NCI-H460 (cell line): ENCODE results near the gene CACNA2D3. TPM values are rescaled to one million over a fixed set of nuclear protein-coding genes. Genes with fewer than 3 reads are reported as not detected.

Experiments used
- DNase-seq: peaks from one replicate; pipeline ENCODE4 v3.0.0-alpha.2; 2016; ENCODE audit warnings: low read depth; ENCODE audit errors: extremely low read depth
- total RNA-seq: library from RNA; depleted of rRNA; stranded (reverse); fragments of >200 nt; shearing (Covaris generic); gene quantifications from 2 replicates; pipeline ENCODE4 v1.2.3, GENCODE V29; 2014

The CACNA2D3 gene
- total RNA-seq, 1 experiment from 2014 or later = 10.8 TPM

GRCh38 chr3:54262946-54263345 is 140.6 kb downstream of the CACNA2D3 start:
- DNase-seq = no peak

GRCh38 chr3:54264050-54264449 is 141.7 kb downstream of the CACNA2D3 start:
- no peak for DNase-seq

GRCh38 chr3:54270816-54271526 is 148.6 kb downstream of the CACNA2D3 start:
- no peak for DNase-seq

GRCh38 chr3:54273791-54274190 is 151.4 kb downstream of the CACNA2D3 start:
- DNase-seq = no peak

GRCh38 chr3:54274607-54275006 is 152.3 kb downstream of the CACNA2D3 start:
- no peak for DNase-seq

DNA sequence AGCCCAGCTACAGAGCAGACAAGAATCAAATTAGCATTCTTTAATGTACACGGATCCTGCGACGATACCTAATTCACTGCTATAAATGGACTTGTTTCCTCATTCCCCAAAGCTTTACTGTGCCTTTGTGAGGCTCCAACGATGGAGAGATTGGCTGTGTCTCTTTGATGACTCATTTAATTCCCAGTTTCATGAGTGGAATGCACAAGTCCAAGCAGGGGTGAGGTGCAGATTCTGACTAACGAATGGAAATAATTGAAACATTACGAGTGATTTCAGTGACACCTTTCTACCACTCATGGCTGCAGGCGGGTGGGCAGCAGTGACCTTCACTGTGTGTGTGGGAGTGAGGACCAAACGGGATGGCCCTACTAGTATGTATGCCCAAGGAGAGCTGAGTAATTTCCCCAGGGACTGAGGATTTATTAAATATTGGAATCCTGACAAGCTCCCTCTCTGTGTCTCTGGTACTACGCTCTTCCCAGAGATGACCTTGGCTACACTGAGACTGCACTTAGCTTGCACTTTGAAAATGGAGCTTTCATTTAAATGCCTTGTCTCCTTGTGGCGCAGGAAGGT is 156.7 kb downstream of the CACNA2D3 start:
- DNase-seq = no peak

DNA sequence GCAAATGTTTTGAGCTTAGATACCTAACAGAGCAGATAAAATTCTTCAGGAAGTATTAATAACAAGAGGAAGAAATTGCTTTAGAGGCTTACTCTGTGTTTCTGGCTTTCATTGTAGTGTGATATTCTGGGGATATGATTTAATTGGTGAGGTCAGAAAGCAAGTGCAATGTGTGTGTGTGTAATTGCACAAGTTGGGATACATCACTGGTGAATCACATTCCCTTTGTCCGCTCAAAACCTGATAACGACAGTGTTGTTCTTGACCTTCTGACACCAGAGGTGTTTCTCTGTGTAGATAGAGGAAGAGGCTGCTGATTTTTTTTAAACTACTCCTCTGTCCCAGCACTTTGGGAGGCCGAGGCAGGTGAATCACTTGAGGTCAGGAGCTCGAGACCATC is 161.1 kb downstream of the CACNA2D3 start:
- DNase-seq = peak; percentile 36

DNA sequence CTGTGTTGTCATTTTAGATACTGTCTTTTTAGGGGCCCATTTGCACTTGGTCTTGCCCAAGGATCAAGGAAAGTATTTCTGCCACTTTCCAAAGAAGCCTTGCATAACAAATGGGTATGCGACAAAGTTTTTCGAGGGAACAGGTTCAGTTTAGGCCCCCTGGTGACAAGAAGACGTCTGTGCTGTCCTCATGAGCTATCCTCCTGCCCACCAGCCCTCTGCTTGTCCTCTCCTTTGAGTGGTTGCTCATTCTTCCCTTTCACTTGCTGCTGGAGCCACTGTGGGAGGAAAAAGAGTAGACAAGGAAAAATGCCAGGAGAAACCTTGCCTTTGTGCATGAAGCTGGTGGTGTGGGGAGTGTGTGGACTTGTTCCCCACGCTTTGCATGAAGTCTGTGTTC is 171.9 kb downstream of the CACNA2D3 start:
- DNase-seq = no peak

DNA sequence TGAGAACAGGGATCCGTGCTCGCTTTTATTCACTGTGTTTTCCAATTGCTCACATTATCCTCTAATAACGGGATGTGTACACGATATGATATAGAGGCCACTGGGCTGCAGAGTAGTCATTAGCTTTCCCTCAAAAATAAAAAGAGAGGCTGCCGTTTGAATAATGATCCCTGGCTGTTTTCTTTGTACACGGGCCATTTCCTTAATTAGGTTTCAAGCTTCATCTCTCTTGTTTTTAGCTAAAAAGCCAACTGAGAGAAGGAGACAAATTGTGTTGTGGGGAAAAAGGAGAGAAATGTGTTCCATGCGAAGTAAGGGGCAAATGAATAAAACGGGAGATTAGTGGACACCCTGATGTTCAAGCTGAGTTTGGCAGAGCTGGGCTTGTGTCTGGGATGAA is 174.2 kb downstream of the CACNA2D3 start:
- no peak for DNase-seq

DNA sequence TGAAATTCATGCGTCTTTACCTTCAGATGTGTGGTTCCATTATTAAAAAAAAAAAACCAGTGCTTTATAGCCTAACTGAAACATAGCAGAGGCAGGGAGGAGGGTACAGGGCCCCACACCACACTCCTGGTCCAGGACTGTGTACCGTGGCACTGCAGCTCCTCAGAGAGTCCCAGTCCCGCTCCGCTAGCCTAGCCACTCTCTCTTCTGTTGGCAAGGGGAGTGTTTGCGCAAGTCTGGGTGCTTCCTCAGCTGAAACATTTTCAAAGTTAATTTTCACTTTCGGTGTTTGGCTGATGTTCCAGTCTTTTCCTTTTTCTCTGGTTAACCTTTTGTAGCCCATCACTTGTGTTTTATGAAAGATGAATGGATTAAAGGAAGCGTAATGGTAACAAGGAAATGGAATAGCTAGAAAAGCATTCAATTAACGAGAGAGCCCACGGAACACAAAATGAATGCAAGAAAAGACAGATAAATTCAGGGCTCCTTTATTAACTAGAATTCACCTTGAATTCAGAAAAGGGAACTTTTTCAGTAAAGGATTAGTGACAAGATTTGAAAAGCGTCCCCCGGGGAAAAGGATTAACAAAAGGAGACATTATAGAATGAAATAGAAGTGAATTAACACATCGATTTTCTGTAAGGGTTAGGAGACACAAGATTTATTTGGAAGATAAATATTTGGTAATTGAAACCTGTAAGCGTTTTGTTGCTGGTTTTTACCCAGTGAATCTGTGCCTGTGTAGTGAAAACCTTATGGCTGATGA is 177.0 kb downstream of the CACNA2D3 start:
- DNase-seq = no peak

- DNase-seq = no peak
Measured at GRCh38 chr3:54303517-54304375, 181.4 kb downstream of the CACNA2D3 start.

DNA sequence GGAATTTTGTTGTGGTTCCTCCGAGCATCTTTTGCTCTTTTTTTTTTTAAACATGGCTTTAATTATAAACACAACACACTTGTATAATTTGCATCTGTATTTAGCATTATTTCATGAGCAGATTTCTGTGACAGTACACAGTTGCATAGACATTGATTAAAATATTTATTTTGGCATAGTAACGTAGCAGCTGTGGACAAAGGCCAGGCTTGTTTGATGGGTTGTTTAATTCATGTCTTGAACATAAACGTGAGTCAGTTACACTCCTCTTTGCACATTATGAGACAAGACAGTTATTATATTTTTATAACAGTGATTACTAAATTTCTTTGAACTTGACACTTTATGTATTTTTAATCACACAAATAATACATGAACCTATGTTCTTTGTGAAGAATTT is 182.5 kb downstream of the CACNA2D3 start:
- DNase-seq = no peak

DNA sequence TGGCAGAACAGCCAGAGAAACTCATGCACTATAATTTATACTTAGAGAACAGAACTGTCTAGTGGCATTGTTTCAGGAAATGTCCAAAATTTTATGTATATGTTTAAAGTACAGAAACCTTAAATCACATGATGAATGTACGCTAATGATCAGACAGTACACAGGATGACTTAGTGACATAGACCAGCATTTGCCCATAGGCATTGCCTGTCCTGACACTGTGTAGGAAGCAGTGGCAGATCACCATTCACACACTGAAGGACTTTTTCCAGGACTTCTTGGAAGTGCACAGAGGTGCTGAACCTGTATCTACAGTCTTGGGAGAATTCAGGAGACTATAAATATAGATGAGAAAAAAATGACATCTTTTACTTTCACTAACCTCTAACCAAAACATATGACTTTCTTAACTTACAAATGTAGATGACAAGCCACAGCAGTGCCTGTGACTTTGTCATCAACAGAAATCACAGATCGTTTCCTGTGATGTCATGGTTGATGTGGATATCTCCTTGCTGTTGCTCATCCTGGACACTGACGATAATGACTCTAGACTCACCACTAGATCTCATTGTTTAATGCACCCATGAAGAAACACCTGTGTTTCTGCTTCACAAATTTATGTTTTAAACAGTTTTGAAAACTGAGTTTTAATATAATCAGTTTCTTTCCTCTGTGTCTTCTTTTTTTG is 183.2 kb downstream of the CACNA2D3 start:
- DNase-seq = no peak

DNA sequence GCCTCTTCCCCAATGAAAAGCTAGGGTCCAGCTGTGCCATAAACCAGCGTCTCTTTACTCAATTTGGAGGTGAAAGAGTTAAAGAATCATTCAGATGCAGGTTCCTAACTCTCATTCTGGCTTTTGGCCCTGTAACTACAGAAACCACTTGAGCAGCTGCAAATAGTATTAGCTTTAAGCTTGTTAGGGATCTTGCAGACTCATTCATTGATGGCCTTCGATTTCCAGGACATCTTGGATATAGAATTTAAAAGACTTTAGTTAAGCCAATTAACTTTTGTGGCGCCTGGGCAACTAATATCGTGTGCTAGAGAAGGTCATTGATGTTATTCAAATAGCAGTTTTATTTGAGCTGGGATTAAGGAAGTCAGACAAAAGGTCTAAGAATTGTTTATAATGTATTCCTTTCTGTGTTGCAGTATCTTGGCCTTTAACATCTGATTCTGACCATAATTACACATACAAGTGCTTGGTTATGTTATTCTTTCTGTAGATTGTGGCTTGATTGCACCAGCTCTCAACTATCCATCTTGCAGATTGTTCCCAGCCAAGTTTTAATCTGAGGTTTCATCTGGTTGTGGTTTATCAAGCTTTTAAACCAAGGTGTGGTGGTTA is 185.3 kb downstream of the CACNA2D3 start:
- DNase-seq = no peak

- DNase-seq = no peak
Measured at GRCh38 chr3:54309601-54310000, 187.2 kb downstream of the CACNA2D3 start.

GRCh38 chr3:54311211-54311747 is 188.9 kb downstream of the CACNA2D3 start:
- no peak for DNase-seq

DNA sequence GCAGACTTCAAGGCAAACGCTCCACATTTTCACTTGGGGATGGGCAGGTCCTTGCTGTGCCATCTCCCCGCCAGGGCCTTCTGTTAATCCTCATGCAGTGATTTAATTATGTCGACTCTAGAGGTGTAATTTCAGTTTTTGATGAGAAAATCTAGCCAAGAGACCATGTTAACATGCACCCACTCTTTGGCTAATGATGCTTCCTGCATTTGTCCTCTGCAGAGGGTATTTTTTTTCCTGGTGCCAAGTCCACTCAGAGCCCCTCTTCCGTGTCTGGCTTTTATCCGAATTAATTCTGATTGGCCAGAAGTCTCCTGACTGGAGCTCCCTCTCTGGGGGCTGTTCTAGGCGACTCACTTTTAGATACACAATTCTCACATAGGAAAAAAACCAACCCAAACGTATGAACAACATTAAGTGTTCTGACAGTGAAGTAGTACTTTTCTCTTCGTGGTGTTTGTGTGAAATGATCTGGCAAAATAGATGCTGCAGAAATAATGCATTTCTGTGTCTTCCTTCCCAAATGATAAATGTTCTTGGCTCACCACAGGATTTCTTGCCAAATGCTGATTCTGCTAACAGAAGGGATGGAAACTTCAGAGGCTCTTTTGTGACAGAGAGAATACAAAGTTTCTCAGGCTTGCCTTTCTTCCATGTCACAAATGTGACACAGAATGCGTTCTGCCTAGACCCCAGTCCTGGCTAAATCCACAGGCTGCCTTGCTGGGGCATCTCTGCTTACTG is 190.0 kb downstream of the CACNA2D3 start:
- DNase-seq = no peak

- no peak for DNase-seq
Measured at GRCh38 chr3:54313418-54313817, 191.1 kb downstream of the CACNA2D3 start.

DNA sequence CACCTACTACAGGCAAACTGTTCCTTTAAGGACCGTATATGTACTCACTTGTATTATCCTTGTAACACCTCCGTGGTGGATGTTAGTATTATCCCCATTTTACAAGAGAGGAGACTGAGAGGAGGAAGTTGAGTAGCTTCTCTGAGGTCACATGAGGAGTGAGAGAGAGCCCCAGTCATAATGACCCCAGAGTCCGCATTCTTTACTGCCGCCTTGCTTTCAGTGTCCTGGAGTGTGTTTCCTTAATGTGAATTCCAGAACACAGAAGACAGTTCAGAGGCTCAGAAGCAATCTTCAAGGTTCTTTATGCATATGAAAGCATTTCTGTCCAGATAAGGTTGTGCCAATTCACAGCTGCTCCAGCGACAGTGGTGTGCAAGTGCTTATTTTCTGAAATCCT is 199.2 kb downstream of the CACNA2D3 start:
- DNase-seq = no peak
